Ishikawa (cell line): ENCODE results near the gene EHMT2.

Source experiments
- CEBPB ChIP-seq: IDR thresholded peaks from 2 replicates; pipeline ENCODE4 v1.6.1; 2012
- CREB1 ChIP-seq: IDR thresholded peaks from 2 replicates; pipeline ENCODE4 v1.6.1; 2012; ENCODE audit warnings: low read depth
- EGR1 ChIP-seq: IDR thresholded peaks from 2 replicates; pipeline ENCODE4 v1.6.1; 2012
- EP300 ChIP-seq: IDR thresholded peaks from 2 replicates; pipeline ENCODE4 v1.6.1; 2012; ENCODE audit warnings: borderline replicate concordance
- FOXM1 ChIP-seq: IDR thresholded peaks from 2 replicates; pipeline ENCODE4 v1.6.1; 2012; ENCODE audit warnings: low read depth, borderline replicate concordance
- RAD21 ChIP-seq: IDR thresholded peaks from 2 replicates; pipeline ENCODE4 v1.6.1; 2012; ENCODE audit warnings: low read depth
- TAF1 ChIP-seq: IDR thresholded peaks from 2 replicates; pipeline ENCODE4 v1.6.1; 2012; ENCODE audit warnings: low read depth, mild to moderate bottlenecking
- TCF12 ChIP-seq: IDR thresholded peaks from 2 replicates; pipeline ENCODE4 v1.6.1; 2012; ENCODE audit warnings: low read depth
- TEAD4 ChIP-seq: IDR thresholded peaks from 2 replicates; pipeline ENCODE4 v1.6.1; 2012
- YY1 ChIP-seq: IDR thresholded peaks from 2 replicates; pipeline ENCODE4 v1.6.1; 2012; ENCODE audit warnings: low read depth
- ZBTB7A ChIP-seq: IDR thresholded peaks from 2 replicates; pipeline ENCODE4 v1.6.1; 2012; ENCODE audit warnings: low read depth
- TF ChIP-seq, protein P1 (sequence below): IDR thresholded peaks from 2 replicates; pipeline ENCODE4 v1.6.1; 2012; ENCODE audit warnings: low read depth, mild to moderate bottlenecking
- TF ChIP-seq, protein P2 (sequence below): IDR thresholded peaks from 2 replicates; pipeline ENCODE4 v1.6.1; 2012
- TF ChIP-seq, protein P3 (sequence below): IDR thresholded peaks from 2 replicates; pipeline ENCODE4 v1.6.1; 2012

DNA sequence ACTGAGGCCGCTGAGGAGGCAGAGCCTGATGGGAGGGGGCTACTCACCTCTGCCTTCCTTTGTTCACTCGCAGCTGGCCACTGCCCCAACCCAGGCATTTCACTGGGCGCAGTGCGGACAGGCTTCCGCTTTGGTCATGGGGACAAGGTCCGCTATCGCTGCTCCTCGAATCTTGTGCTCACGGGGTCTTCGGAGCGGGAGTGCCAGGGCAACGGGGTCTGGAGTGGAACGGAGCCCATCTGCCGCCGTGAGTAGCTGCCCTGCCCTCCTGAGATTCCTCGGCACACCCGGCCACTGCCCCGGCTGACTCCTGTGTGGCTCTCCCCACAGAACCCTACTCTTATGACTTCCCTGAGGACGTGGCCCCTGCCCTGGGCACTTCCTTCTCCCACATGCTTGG is 36.0 kb upstream of the EHMT2 start:
- TF ChIP-seq, protein P1, sequence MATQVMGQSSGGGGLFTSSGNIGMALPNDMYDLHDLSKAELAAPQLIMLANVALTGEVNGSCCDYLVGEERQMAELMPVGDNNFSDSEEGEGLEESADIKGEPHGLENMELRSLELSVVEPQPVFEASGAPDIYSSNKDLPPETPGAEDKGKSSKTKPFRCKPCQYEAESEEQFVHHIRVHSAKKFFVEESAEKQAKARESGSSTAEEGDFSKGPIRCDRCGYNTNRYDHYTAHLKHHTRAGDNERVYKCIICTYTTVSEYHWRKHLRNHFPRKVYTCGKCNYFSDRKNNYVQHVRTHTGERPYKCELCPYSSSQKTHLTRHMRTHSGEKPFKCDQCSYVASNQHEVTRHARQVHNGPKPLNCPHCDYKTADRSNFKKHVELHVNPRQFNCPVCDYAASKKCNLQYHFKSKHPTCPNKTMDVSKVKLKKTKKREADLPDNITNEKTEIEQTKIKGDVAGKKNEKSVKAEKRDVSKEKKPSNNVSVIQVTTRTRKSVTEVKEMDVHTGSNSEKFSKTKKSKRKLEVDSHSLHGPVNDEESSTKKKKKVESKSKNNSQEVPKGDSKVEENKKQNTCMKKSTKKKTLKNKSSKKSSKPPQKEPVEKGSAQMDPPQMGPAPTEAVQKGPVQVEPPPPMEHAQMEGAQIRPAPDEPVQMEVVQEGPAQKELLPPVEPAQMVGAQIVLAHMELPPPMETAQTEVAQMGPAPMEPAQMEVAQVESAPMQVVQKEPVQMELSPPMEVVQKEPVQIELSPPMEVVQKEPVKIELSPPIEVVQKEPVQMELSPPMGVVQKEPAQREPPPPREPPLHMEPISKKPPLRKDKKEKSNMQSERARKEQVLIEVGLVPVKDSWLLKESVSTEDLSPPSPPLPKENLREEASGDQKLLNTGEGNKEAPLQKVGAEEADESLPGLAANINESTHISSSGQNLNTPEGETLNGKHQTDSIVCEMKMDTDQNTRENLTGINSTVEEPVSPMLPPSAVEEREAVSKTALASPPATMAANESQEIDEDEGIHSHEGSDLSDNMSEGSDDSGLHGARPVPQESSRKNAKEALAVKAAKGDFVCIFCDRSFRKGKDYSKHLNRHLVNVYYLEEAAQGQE, result no peak
- TF ChIP-seq CEBPB (no peak), TCF12 (no peak), EP300 (no peak), CREB1 (no peak), RAD21 (no peak), TAF1 (no peak), FOXM1 (no peak), YY1 (no peak), ZBTB7A (no peak), TEAD4 (no peak), EGR1 (no peak)
- TF ChIP-seq, protein P2, sequence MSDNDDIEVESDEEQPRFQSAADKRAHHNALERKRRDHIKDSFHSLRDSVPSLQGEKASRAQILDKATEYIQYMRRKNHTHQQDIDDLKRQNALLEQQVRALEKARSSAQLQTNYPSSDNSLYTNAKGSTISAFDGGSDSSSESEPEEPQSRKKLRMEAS, result no peak
- TF ChIP-seq, protein P3, sequence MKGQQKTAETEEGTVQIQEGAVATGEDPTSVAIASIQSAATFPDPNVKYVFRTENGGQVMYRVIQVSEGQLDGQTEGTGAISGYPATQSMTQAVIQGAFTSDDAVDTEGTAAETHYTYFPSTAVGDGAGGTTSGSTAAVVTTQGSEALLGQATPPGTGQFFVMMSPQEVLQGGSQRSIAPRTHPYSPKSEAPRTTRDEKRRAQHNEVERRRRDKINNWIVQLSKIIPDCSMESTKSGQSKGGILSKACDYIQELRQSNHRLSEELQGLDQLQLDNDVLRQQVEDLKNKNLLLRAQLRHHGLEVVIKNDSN, result no peak
